Fibroblast of villous mesenchyme (primary cell): Measurements from ENCODE around the gene SETD6. TPM values are rescaled to one million over a fixed set of nuclear protein-coding genes. Genes with fewer than 3 reads are reported as not detected.
A peak's percentile ranks its signal among the peaks of the same experiment; 100 is the strongest.

ENCODE experiments used
- small RNA-seq: library from RNA; depleted of rRNA; stranded (forward); fragments of <200 nt; gene quantifications from one replicate; pipeline ENCODE3, GENCODE V24; 2012
- total RNA-seq: library from RNA; depleted of rRNA; stranded (reverse); fragments of >200 nt; gene quantifications from 2 replicates; pipeline ENCODE4 v1.2.3, GENCODE V29; 2012

The SETD6 gene
- total RNA-seq, 1 donor = 8.2 TPM

Small RNA genes within 50 kb of the gene (small RNA-seq; reads per million reads assigned to genes)
- not detected for gene RNU6-103P
- 727 reads per million, percentile 99 among the genes with 10 or more reads in this experiment for gene SNORA46
- gene SNORA50A = not detected

Other genes starting within 250 kb of the SETD6 start
- gene PRSS54, start 220.5 kb upstream of the SETD6 start, total RNA-seq = not detected in 2 replicates
- 2.6 and 4.7 TPM in 2 replicates for gene GINS3, start 123.0 kb upstream of the SETD6 start, total RNA-seq
- 8.6 and 15.1 TPM in 2 replicates for gene NDRG4, start 15.4 kb upstream of the SETD6 start, total RNA-seq
- 110 and 133 TPM in 2 replicates for gene CNOT1, start 114.3 kb downstream of the SETD6 start, total RNA-seq
- 42.3 and 43.5 TPM in 2 replicates for gene SLC38A7, start 169.3 kb downstream of the SETD6 start, total RNA-seq
- gene GOT2, start 218.8 kb downstream of the SETD6 start, total RNA-seq = 35.1 and 45.8 TPM in 2 replicates